HG03565 (cell line): Measurements from ENCODE around the gene DYRK1B.

Experiments used
- ATAC-seq: cut with Tn5 transposase; IDR thresholded peaks from one replicate; pipeline ENCODE4 v1.9.1; 2021; ENCODE audit warnings: mild to moderate bottlenecking, moderate library complexity; ENCODE audit not compliant: unreplicated experiment

DYRK1B gene

DNA sequence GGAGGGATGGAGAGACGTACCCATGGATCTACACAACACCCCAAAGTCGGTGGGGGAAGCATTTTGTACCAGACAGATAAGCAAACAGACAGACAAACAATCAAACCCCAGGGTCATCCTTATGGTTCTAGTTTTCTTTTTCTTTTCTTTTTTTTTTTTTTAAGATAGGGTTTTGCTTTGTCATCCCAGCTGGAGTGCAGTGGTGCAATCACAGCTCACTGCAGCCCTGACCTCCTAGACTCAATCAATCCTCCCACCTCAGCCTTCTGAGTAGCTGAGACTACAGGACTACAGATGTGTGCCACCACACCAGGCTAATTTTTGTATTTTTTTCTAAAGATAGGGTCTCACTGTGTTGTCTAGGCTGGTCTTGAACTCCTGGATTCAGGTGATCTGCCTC lies 30.2 kb upstream of the DYRK1B start:
- no peak for ATAC-seq

DNA sequence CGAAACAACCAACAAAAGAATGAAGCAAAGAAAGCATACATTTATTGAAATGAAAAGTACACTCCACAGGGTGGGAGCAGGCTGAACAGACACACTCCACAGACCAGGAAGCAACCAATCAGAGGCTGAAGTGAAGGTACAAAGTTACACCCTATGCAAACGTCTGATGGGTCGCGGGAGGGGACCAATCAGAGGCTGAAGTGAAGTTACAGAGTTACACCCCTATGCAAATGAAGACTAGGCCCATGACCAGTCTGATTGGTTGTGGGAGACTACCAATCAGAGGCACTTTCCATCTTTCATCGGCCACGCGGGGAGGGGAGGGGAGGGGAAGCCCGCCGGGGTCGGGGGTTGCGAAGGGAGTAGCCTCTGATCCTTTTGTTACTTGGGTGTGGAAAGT lies 24.6 kb upstream of the DYRK1B start:
- ATAC-seq, result no peak

DNA sequence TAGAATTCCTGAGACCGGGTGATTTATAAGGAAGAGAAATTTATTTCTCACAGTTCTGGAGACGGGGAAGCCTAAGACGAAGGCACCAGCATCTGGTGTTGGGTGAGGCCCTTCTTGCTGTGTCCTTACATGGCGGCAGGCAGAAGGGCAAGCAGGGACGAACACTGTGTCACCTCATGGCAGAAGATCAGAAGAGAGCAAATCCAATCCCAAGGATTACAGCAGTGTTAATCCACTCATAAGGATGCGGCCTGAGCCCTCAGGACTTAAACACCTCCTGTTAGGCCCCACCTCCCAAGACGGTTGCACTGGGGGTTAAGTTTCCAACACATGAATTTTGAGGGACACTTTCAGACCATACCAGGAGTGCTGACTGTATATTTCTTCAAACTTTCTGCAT lies 18.9 kb upstream of the DYRK1B start:
- ATAC-seq, result no peak

DNA sequence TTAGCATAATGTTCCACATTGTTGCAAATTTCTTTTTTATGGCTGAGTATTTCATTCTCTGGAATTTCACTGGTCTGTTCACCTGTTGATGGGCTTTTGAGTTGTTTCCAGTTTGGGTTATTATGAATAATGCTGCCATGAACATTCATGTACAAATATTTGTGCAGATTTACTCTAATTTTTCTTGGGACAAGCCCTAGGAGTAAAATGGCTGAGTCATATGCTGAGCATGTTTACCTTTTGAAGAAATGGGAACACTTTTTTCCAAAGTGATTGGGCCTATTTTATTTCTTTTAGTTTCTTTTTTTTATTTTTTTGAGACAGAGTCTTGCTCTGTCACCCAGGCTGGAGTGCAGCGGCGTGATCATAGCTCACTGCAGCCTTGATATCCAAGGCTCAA lies 16.9 kb upstream of the DYRK1B start:
- ATAC-seq, result no peak

DNA sequence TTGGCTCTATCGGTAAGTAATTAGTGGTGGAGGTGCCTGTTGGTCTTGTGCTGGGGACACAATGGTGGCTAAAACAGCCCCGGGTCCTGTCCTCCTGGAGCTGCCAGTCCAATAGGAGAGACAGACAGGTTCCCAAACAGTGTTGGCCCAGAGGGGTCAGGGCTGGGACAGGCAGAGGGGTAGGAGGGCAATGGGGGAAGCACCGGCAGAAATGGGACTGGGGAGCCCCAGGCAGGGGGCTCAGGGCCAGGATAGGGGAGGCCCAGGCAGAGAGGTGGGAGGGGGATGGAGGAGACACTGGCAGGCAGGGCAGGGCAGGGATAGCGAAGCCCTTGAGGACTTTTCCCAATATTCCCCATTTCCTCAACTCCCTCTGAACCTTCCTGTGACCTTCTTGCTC lies 14.4 kb upstream of the DYRK1B start:
- ATAC-seq, result no peak

DNA sequence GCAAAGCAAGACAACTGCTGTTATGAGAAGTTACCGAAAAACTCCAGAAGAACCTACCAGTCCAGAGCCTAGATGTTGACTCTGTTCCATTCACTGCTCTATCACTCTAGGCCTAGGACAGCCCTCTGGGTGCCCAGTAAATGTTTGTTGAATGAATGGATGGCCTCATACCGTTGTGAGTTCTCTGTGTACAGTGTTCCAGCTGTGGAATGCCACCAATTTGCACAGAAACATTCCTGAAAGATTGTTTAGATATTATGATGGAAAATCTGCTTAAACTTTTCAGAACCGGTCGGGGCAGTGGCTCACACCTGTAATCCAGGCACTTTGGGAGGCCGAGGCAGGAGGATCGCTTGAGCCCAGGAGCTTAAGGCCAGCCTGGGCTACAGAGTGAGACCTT lies 13.6 kb upstream of the DYRK1B start:
- ATAC-seq, result no peak

DNA sequence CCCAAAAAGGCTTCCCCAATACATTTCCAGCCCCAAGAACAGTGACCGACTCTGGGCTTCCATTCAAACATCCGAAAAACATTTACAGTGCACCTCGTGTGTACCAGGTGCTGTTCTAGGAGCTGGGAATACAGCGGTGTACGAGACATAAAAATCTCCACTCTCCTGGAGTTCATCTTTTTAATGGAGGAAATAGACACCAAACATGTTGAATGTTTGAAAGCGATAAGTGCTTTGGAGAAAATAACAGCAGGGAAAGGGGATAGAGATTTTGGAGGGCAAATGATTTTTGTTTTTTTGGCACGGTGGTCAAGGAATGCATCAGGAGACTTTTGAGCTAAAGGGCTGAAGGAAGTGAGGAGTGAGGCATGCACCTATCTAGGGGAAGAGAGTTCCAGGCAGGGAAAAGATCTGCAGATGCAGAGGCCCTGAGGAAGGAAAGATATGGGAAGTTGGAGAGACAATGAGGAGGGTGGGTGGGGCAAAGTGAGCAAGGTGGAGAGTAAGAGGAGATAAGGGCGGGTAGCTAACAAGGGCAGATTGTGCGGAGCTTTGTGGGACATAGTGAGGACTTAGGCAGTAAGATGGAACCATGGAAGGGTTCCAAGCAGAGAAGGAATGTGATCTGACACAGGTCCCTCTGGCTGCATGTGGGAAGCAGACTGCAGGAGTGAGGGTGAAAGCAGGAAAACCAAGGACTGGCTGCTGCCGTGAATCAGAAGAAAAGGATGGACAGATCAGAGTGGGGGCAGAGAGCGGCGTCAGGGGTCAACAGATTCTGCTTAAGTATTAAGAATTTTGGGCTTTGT lies 12.9 kb upstream of the DYRK1B start:
- ATAC-seq, result no peak

DNA sequence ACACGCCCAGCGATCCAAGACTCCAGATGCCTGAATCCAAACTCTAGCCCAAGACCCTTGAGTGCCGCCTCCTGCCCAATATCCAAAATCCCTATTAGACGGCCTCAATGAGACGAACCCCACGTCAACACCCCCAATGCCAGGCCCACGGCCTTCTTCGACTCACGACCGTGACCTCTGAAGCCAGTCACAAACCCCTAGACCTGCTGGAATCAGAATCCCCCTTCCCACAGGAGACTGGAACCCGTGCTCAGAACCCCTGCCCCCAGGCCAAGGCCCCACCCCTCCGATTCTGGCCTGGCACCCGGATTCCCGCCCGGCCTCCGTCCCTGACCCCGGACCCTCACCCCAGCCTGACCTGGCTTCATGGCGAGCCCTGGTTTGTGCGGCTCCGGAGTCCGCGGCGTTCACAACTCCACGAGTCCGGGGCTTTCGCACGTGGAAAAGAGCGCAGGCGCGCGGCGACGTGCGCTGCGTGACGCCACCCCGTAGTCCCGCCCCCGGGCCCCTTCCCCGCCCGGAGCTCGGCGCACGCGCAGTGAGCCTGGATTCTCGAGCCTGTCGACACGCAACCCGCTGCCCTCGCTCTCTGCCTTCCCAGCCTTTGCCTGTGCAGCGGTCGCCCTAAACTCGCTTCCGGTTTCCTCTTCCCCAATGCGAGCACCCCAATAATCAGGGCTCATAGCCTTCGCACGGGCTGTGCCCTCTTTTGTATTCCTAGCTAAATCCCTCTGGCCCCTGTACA lies 12.1 kb upstream of the DYRK1B start, which contains the start of gene FBL:
FBL (minus strand) TSS at position 447 of the 745 bp plus-strand sequence; CDS start at position 368, 79 bp downstream.
- ATAC-seq, result peak; percentile 64

DNA sequence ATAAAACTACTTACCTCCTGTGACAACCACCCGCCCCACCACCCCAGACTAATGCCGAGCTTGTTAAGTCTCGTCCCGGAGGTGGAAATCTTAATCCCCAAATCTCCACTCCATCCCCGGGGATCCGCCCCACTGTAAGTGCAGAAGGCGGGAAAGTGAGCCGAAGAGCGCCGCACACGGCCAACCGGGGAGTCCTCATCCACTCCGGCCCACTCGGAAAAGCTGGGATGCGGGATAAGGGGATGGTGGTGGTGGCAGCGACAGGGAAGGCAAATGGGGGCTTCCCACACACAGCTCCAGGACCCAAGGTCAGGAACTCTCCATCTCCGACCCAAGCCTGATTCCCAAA lies 11.6 kb upstream of the DYRK1B start:
- ATAC-seq, result no peak

DNA sequence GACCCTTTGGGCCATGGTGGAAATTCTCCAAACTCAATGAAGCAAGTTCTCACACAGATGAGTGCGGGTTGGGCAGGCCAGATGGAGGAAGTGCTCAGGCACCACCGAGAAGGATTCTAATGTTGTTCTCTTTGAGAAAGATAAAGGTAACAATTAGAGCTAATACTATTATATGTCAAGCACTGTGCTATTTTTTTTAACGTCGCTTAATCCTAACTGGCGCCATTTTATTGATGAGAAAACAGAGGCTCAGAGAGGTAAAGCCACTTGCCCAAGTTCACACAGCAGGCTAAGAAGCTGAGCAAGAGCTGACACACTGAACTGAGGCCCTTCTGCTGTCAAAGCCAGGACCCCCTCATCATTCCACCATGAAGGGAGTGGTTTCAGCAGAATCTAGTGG lies 11.2 kb upstream of the DYRK1B start:
- no peak for ATAC-seq

DNA sequence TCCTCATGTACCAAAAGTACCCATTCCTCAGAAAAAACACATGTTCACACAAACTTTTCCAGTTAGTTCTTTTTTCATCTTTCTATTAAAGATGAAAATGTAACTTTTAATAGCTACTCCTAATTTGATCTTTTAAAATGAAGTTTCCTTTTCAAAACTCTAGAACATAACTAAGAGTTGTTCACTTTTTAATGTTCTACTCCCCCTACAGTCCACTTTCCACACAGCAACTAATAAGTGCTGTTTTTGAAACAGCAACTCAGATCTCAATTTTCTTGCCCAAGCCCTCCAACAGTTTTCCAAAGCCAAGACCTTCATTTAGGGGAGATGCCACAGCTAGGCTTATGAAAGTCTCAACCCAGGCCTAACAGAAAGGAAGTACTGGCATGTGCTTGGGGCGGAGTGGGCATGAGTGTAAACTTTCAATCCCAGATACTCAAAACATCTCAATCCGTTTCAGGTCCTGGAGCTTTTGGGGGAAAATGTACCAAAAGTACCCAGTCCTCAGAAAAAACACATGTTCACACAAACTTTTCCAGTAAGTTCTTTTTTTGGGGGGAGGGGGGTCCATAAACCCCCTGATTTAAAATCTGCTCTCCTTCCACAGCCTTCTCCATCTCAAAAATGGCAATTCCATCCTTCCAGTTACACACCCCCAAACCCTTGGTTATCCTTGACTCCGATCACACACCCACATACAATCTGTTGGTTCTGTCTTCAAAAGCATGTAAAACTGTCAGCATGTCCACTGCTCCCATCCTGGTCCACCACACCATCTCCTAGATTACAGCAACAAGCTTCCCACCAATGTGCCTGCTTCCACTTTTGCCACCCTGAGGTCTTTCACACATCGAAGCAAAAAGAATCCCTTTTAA lies 10.2 kb upstream of the DYRK1B start:
- no peak for ATAC-seq

DNA sequence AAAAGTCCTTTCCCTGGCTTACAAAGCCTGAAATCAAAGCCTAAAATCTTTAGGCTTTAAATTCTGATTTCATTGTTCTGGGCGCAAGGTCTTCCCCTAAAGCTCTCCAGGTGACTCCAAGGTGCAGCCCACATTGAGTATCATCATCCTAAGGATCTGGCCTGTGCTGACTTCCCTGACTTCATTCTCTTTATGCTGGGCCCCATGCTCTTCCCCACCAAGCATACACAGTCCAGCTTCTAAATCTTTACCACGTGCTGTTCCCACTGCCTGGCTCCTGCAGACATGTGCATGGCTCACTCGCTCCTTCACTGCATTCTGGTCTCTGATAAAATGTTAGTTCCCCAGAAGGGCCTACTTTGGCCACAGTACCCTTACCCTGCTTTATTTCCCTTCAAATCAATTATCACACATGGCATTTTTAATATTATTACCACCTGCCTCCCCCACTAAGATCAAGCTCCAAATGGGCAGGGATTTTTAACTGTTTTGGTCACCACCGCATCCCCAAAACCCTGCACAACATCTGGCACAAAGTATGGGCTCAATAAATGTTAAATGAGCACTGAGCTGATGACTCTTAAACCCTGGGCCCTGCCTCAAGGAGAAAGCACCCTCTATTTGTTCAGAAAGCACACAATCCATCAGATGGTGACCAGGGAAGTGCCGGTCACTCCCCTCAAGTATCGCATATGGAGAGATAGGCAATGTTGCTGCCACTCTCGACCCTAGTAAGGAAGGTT lies 8.9 kb upstream of the DYRK1B start:
- no peak for ATAC-seq

DNA sequence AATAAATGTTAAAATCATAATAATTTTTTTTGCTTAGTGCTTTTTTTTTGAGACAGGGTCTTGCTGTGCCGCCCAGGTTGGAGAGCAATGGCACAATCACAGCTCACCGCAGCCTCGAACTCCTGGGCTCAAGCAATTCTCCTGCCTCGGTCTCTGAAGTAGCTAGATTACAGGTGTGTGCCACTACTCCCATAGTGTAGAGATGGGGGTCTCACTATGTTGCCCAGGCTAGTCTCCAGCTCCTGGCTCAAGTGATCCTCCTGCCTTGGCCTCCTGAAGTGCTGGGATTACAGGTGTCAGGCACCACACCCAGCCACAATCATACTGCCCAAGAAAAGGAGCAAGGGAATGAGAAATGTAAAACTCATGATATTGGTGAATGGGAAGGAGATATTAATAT lies 7.1 kb upstream of the DYRK1B start:
- no peak for ATAC-seq

DNA sequence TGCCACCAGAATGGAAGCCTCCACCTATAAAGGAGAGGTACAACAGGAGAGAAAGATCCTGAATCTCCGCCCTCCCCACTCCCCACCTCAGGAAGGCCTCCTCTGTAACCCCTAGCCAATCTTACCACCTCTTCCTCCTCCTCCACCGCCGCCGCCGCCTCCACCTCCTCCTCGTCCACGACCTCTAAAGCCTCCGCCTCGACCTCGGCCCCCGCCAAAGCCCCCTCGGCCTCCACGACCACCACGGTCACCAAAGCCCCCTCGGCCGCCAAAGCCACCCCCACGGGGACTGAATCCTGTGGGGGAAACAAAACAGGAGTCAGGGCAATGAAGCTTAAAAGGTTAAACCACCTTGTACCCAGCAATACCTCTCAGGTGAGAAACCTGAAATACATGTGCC lies 6.5 kb upstream of the DYRK1B start:
- no peak for ATAC-seq

DNA sequence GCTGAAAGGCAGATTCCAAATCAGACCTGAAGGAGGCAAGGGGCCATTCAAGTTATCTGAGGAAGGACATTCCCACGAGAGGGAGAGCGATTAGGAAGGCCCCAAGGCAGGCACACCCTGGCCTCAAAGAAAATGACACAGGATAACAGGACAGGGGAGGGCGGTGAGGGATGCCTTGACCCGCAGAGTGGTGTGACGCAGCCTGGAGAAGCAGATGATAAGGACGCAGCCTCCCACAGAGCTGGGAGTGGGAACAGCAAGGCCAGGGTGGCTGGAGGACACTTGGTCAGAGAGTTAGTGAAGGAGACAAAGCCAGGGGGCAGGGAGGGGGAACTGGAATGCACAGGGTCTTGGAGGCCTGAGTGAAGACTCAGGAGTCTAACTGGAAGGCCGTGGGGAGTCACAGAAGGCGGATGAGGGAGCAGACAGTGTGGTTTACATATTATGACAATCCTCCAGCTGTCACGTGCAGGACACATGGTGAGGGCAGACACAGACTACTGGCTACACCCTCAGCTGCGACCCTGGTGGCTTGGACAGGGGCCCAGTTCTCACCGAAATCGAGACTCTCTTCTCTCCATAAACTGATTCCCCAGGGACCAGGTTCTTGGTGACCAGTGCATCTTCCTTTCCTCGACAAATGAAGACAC lies 5.8 kb upstream of the DYRK1B start:
- ATAC-seq, result no peak

DNA sequence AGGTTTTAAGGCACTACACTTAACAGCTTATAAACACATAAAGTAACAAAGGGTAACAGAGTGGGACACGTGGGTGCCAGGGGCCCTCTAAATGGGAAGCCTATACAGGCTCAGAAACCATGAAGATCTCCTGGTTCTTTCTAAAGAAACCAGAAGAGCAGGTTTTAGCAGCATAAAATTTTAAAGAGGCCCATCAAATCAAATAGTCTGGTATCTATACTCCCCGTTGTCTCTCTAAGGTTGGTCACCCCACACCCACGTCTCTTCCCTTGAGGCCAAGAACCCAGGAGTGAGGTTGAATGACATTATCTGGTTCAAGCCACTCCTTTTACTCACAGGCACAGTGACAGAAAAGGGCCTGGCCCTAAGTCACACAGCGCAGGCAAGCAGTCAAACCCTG lies 4.6 kb upstream of the DYRK1B start:
- ATAC-seq, result no peak

DNA sequence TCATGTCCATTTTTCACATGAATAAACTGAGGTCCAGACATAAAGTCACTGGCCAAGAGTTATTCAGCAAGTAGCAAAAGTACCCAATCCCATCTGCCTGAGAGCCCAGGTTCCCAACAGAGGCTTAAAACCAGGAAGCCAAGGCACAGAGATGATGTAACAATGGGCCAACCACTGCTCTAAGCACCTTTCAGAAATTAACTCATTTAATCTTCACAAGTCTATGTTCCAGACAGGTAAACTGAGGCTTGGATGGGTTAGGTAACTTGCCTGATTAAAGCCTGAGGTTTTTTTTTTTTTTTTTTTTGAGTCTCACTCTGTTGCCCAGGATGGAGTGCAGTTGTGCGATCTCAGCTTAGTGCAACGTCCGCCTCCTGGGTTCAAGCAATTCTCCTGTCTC lies 4.0 kb upstream of the DYRK1B start:
- ATAC-seq, result no peak

DNA sequence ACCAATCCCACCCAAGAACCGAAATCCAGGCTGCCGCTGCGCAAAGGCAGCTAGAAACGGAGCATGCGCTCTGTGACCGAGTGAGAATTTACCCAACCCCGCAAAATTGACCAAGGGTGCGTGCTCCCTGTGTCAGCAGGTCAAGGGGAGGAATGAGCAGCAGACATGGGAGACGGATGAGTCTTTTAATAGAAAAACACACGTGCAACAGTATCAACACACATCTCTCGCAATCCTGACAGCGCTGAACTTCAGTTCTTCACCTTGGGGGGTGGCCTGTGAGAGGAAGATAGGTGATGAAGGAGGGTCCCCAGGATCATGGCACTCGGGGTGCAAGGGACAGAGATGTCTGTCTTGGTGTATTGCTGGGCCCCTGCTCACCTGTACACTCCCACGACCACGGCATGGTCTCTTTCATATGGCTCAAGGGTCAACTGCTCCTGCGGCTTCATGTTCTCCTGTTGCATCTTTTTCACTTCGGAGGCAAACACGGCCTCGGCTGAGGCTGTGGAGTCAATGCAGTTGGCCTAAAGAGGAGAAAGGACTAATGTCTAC lies 402 bp upstream of the DYRK1B start:
- no peak for ATAC-seq

DNA sequence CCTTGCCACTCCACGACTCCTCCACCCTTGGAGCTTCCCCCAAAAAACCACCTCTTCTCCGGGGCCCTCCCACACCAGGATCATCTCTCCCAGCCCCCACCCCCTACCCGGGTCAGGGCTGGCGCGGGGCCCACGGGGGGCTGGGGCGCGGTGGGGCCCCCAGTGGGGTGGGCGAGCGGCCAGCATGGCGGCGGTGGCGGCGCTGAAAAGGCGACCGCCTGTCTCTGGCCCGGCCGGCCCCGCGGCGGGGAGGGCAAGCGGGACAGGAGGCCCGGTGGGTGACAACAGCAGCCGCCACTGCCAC lies 850 bp downstream of the DYRK1B start:
- no peak for ATAC-seq
